ENCODE data around the gene LRMDA. TPM values are rescaled to one million over a fixed set of nuclear protein-coding genes. Genes with fewer than 3 reads are reported as not detected.
A peak's percentile ranks its signal among the peaks of the same experiment; 100 is the strongest.

Gene LRMDA
- total RNA-seq, 1 donor: under 0.01 TPM

DNA sequence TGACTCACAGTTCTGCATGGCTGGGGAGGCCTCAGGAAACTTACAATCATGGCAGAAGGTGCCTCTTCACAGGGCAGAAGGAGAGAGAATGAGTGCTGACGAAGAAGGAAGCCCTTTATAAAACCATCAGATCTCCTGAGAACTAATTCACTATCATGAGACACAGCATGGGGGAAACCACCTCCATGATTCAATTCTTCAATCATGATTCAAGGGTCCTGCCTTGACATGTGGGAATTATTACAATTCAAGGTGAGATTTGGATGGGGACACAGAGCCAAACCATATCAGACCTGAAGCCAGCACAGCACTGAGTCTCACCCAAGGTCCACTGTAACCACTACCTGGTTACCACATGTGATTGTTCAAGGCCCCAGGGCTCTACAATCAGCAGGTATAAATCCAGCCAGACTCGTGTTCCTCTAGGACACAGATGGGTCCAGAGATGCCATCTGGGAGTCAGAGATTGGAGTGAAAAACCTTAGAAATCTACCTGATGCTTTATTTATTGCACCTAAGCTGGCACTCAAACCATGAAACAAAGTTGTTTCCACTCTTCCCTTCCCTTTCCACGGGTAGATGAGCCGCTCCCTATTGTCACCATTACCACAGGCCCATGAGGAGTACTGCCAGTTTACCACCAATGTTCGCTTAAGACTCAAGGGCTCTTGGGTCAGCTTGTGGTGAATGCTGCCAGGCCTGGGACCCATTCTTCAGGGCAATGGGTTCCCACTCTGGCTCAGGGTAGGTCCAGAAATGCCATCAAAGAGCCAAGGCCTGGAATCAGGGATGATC, 1061.5 kb downstream of the LRMDA start:
- no peak overlapping the region for H3K4me3 ChIP-seq (ENCODE audit: low read depth, low read length)
- TF ChIP-seq, protein P1, sequence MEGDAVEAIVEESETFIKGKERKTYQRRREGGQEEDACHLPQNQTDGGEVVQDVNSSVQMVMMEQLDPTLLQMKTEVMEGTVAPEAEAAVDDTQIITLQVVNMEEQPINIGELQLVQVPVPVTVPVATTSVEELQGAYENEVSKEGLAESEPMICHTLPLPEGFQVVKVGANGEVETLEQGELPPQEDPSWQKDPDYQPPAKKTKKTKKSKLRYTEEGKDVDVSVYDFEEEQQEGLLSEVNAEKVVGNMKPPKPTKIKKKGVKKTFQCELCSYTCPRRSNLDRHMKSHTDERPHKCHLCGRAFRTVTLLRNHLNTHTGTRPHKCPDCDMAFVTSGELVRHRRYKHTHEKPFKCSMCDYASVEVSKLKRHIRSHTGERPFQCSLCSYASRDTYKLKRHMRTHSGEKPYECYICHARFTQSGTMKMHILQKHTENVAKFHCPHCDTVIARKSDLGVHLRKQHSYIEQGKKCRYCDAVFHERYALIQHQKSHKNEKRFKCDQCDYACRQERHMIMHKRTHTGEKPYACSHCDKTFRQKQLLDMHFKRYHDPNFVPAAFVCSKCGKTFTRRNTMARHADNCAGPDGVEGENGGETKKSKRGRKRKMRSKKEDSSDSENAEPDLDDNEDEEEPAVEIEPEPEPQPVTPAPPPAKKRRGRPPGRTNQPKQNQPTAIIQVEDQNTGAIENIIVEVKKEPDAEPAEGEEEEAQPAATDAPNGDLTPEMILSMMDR (IDR thresholded peaks at IDR 0.05; ENCODE audit: insufficient read depth, low read depth, low read length): no peak
- DNase-seq (ENCODE audit: low read depth): no peak

DNA sequence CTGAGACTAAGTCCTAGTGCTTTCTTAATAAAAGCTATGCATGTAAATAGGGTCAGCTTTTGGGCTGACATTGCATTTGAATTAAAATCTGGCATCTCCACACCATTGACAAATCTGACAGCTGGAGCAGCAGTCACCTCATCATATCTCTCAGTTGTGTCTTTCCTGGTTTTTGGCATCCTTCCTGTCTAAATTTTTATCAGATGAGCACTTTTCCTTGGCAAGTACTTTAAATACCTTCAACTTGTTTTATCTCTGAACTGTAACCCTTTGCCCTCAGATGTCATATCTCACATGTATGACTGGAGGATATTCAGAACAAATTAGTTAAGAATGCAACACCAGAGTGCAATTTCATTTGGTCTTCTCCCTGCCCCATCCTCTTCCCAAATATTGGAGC, 1066.2 kb downstream of the LRMDA start:
- no peak for DNase-seq (ENCODE audit: low read depth)
- TF ChIP-seq, protein P1 (IDR thresholded peaks at IDR 0.05; ENCODE audit: insufficient read depth, low read depth, low read length): no peak
- no peak overlapping the region for H3K4me3 ChIP-seq (ENCODE audit: low read depth, low read length)

DNA sequence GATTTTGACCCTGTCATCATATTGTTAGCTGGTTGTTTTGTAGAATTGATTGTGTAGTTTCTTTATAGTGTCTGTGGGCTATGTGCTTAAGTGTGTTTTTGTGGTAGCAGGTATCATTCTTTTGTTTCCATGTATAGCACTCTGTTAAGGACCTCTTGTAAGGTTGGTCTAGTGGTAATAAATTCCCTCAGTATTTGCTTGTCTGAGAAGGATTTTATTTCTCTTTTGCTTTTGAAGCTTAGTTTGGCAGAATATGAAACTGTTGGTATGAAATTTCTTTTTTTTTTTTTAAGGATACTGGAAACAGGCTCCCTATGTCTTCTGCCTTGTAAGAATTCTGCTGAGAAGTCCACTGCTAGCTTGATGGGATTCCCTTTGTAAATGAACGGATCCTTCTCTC, 1073.4 kb downstream of the LRMDA start:
- no peak for DNase-seq (ENCODE audit: low read depth)
- TF ChIP-seq, protein P1 (IDR thresholded peaks at IDR 0.05; ENCODE audit: insufficient read depth, low read depth, low read length): no peak
- H3K4me3 ChIP-seq (ENCODE audit: low read depth, low read length): no peak overlapping the region

DNA sequence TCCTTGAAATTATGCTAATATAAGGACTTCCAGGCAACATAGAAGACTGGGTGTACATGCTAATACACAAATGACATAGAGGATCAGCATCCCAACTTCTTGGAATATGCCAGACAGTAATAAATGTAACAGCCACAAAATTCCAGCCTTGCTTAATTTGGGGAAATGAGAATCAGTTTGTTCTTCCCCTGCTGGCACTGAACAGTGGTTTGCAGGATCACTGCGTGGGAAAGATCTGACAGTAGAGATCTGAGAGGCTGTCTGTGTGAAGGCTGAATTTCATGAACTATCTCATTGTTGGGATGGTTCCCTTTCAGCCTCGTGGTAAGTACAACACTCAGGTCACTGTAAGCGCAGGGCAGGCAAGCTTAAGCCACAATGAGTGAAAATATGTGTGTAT, 1078.0 kb downstream of the LRMDA start:
- peak; percentile 19 for DNase-seq (ENCODE audit: low read depth)
- TF ChIP-seq, protein P1 (IDR thresholded peaks at IDR 0.05; ENCODE audit: insufficient read depth, low read depth, low read length): no peak
- no peak overlapping the region for H3K4me3 ChIP-seq (ENCODE audit: low read depth, low read length)

DNA sequence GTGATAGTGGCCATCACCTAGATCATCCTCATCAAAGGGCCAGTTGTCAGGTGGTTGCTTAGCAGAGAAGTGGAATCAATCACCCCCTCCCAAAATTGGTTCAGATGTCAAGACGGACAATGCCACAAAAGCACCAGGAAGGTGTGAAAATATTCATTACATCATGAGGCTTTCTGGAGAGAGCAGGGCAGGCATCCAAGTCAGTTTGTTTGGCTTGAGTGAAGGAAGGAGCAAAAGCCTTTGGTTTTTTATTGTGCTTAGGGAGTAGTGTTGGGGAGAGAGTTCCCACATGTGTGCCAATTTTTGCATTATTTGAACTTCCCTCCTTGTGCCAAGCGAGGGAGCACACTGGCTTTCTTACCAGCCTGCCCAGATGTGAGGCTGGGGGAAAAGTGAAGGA, 1082.9 kb downstream of the LRMDA start:
- DNase-seq (ENCODE audit: low read depth): no peak
- no peak overlapping the region for H3K4me3 ChIP-seq (ENCODE audit: low read depth, low read length)
- TF ChIP-seq, protein P1 (IDR thresholded peaks at IDR 0.05; ENCODE audit: insufficient read depth, low read depth, low read length): no peak

DNA sequence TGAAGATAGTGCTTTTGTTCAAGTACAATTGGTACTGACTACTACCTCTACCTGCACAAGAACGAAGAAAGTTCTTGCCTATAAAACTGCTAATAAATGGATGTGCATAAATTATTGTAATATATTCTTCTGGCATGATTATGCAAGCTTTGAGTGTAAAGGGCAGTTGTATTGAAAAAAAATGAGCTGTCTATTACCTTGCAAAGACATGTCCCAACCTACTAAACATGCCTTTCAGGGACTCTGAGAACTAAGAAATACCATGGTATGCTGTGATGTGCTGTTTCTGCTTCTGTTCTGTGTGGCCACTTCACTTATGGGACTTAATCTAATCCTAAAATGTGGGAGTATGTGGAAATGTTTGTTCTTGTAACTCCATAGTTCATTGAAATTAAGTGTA, 1083.4 kb downstream of the LRMDA start:
- H3K4me3 ChIP-seq (ENCODE audit: low read depth, low read length): no peak overlapping the region
- DNase-seq (ENCODE audit: low read depth): no peak
- TF ChIP-seq, protein P1 (IDR thresholded peaks at IDR 0.05; ENCODE audit: insufficient read depth, low read depth, low read length): no peak

DNA sequence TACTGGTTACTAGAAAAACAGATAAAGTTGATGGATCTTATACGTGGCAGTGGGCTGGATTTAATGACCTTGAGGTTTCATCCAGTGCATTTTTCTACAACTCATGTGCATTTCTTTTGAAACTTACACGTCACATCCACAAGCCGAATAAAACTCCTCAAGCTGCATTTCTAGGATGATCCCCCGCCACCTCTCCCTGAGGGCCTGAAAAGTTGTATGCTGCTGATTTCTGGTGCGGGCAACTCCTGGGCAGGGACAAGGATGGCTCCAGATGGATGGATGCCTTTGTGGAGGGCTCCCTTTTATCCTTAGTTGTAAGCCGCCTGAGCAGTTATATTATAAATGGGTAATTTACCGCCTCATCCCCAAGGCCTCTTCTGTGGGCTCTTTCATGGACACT, 1091.1 kb downstream of the LRMDA start:
- no peak for DNase-seq (ENCODE audit: low read depth)
- H3K4me3 ChIP-seq (ENCODE audit: low read depth, low read length): no peak overlapping the region
- TF ChIP-seq, protein P1 (IDR thresholded peaks at IDR 0.05; ENCODE audit: insufficient read depth, low read depth, low read length): no peak

Measured in fibroblast of villous mesenchyme (primary cell).